Posterior cingulate gyrus (tissue), 11 donors: ENCODE measurements around the gene RHEB.

Experiments
- DNase-seq, 10 donors: peaks; one replicate each; pipeline versions ENCODE4 v3.0.0 to v3.0.0-alpha.2; 2020 to 2021; ENCODE audit warnings: mixed read lengths in 3 of 10
- intact Hi-C: fragments of 100-400 bp; cut with DNase I; formaldehyde crosslinking; loops from one replicate; pipeline ENCODE4 v1.15.1; 2023

The RHEB gene

GRCh38 chr7:151519765-151520418 is at the start of gene RHEB:
TSS of gene RHEB (minus strand) at chr7:151519895. CDS start at chr7:151519511, 384 bp downstream.
- intact Hi-C loops, result loop anchor here (10.0 kb wide), 1 partner anchor 115 kb away; no protein-coding TSS in a partner anchor
- DNase-seq, result peak; percentile 91 to 100 (median 98)

- intact Hi-C loops, result no loop called here
- no peak for DNase-seq
Observed at GRCh38 chr7:151566897-151567320, 47.2 kb upstream of the RHEB start.

- no peak for DNase-seq
- intact Hi-C loops, result no loop called here
Observed at GRCh38 chr7:151565541-151565940, 45.8 kb upstream of the RHEB start.

GRCh38 chr7:151560243-151560642 is 40.5 kb upstream of the RHEB start:
- DNase-seq, result no peak
- intact Hi-C loops, result no loop called here

GRCh38 chr7:151559557-151560183 is 40.0 kb upstream of the RHEB start:
- intact Hi-C loops, result no loop called here

GRCh38 chr7:151558575-151558974 is 38.9 kb upstream of the RHEB start:
- intact Hi-C loops, result no loop called here
- DNase-seq, result no peak

More at GRCh38 chr7:151559557-151560183, 40.0 kb upstream of the RHEB start:
- no peak for DNase-seq

- DNase-seq, result no peak
- intact Hi-C loops, result no loop called here
Observed at GRCh38 chr7:151556592-151556991, 36.9 kb upstream of the RHEB start.

- DNase-seq, result no peak
- intact Hi-C loops, result no loop called here
Observed at GRCh38 chr7:151553356-151553755, 33.7 kb upstream of the RHEB start.

- no peak for DNase-seq
- intact Hi-C loops, result no loop called here
Observed at GRCh38 chr7:151552352-151553028, 32.8 kb upstream of the RHEB start.

- no peak for DNase-seq
- intact Hi-C loops, result no loop called here
Observed at GRCh38 chr7:151551820-151552219, 32.1 kb upstream of the RHEB start.

- DNase-seq, result no peak
- intact Hi-C loops, result no loop called here
Observed at GRCh38 chr7:151550656-151551286, 31.1 kb upstream of the RHEB start.

GRCh38 chr7:151549644-151550043 is 29.9 kb upstream of the RHEB start:
- no peak for DNase-seq
- intact Hi-C loops, result no loop called here

GRCh38 chr7:151549083-151549482 is 29.4 kb upstream of the RHEB start:
- DNase-seq, result no peak
- intact Hi-C loops, result no loop called here

GRCh38 chr7:151544183-151544582 is 24.5 kb upstream of the RHEB start:
- intact Hi-C loops, result no loop called here
- DNase-seq, result no peak

GRCh38 chr7:151542606-151543130 is 23.0 kb upstream of the RHEB start:
- intact Hi-C loops, result no loop called here
- DNase-seq, result no peak

- intact Hi-C loops, result no loop called here
- no peak for DNase-seq
Observed at GRCh38 chr7:151541709-151542499, 22.2 kb upstream of the RHEB start.

GRCh38 chr7:151540146-151540545 is 20.5 kb upstream of the RHEB start:
- intact Hi-C loops, result no loop called here
- DNase-seq, result no peak

GRCh38 chr7:151539088-151539671 is 19.5 kb upstream of the RHEB start:
- intact Hi-C loops, result no loop called here
- peak; percentile 47 to 96 (median 68) for DNase-seq

GRCh38 chr7:151537818-151538561 is 18.3 kb upstream of the RHEB start:
- peak in 3 of 10 donors; percentile 21 to 78 (median 27) for DNase-seq
- intact Hi-C loops, result no loop called here
